GM12874 (cell line): ENCODE results near the gene TAC3.

Experiments used
- TF ChIP-seq, protein P1 (sequence below): IDR thresholded peaks from 2 replicates; pipeline ENCODE4 v1.5.1; 2011; ENCODE audit warnings: low read depth, mild to moderate bottlenecking, control low read depth, low read length, moderate library complexity; ENCODE audit not compliant: insufficient read depth

The TAC3 gene

DNA sequence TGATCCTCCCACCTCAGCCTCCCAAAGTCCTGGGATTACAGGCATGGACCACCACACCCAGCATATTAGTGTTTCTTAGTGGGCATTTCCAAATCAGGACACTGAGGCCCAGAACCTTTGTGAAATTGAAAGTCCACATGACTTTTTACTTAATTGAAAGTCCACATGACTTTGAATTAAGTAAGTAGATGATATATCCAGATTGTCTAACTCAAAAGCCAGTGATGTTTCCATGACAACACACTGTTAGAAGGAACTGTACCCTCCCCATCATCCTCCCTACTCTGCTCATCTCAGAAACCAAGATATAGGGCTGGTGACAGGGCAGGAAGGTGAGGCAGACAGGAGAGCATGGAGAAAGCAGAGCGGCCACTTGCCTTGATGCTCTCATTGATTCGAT is 26.4 kb upstream of the TAC3 start:
- TF ChIP-seq, protein P1, sequence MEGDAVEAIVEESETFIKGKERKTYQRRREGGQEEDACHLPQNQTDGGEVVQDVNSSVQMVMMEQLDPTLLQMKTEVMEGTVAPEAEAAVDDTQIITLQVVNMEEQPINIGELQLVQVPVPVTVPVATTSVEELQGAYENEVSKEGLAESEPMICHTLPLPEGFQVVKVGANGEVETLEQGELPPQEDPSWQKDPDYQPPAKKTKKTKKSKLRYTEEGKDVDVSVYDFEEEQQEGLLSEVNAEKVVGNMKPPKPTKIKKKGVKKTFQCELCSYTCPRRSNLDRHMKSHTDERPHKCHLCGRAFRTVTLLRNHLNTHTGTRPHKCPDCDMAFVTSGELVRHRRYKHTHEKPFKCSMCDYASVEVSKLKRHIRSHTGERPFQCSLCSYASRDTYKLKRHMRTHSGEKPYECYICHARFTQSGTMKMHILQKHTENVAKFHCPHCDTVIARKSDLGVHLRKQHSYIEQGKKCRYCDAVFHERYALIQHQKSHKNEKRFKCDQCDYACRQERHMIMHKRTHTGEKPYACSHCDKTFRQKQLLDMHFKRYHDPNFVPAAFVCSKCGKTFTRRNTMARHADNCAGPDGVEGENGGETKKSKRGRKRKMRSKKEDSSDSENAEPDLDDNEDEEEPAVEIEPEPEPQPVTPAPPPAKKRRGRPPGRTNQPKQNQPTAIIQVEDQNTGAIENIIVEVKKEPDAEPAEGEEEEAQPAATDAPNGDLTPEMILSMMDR = no peak

DNA sequence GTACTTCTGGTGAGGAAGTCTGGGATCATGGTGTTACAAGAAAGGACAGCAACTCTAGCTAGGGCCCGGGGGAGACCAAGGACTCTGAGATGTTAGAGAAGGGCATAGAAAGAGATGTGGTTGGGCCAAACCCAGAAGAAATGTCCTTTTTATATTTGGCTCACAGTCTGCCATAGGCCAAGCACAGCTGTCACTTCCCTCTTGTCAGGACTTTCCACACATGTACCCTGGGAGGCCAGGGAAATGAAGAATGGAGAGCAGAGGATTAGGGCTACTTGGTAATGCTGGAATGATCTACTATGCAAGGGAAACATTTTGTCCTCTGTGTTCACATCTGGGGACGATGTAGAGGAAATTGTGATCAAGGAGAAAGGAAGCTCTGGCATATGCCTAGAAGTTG is 24.4 kb upstream of the TAC3 start:
- TF ChIP-seq, protein P1 = no peak

DNA sequence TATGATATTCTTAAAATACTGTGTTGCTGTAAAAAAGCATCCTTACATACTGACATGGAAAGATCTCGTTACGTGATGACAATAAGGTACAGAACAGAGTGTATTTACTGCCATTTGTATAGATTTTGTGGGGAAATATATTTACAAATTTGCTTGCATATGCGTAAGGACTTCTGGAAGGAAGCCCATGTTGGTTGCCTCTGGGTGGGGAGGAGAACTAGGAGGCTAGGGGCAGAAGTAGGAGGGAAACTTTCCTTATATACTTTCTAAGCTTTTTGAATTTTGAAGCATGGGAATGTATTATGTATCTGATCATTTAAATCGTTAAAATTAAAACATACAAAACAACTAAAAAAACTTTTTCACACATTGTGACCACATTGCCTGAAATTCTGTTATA is 23.9 kb upstream of the TAC3 start:
- TF ChIP-seq, protein P1 = no peak

DNA sequence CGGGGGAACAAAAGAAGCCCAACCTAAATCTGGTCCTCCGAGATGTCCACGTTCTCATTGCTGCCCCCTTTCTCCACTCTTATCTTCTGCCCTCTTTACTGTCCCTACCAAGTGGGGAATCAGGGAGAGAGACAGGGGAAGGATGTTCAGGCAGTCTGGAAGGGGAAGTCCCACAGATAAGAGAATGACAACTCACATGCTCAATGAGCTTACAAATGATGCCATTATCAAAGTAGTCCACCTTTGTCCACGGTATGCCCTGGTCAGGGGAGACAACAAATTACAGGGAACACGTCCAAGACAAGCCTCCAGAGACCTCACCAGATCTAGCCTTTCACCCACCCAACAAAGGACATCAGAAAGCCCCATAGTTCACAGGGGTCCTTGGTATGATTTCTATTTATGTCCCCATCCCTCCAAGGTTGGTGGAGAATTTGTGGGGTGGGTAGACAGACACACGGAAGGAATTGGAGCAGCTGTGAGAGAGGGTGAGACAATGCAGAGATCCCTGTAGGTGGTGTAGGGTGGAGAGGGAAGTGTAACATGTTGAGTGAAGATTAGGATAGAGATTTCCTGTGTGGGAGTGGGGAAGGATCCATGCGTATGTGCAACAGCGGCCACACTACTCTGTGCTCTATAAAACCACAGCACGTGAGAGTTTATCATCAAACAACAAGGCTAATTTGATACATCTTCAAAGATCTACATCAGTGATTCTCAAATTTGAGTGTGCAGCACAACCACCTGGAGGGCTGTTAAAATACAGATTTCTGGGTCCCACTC is 22.9 kb upstream of the TAC3 start:
- TF ChIP-seq, protein P1 = no peak

DNA sequence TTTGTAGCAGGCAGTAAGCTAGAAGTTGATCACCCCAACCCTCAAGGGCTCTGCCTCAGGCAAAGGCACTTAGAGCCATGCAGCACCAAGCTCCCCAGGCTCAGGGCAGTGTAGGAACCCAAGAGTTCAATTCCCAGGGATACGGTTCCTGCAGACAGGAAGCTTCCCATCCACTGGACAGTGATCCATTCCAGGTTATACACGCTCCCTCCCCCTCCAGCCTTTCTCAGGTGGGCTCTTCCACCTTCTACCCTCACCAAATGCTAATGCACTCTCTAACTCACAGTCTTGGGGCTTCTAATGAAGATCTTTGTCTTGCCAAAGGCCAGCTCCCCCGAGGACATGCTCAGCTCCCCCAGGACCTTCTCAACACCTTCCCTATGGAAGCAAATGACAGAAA is 20.9 kb upstream of the TAC3 start:
- TF ChIP-seq, protein P1 = no peak

DNA sequence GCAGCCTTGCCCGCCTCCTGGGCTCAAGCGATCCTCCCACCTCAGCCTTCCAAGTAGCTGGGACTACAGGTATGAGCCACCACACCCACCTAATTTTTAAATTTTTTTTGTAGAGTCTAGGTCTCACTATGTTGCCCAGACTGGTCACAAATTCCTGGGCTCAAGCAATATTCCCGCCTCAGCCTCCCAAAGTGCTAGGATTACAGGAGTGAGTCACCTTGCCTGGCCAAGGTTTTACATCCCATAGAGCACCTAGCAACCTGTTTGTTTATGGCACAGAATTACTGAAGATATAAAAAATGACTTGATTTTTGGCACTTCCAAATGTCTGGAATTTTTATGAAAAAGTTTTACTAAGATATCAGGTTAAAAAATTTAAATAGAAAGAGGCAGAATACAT is 17.1 kb upstream of the TAC3 start:
- TF ChIP-seq, protein P1 = no peak

DNA sequence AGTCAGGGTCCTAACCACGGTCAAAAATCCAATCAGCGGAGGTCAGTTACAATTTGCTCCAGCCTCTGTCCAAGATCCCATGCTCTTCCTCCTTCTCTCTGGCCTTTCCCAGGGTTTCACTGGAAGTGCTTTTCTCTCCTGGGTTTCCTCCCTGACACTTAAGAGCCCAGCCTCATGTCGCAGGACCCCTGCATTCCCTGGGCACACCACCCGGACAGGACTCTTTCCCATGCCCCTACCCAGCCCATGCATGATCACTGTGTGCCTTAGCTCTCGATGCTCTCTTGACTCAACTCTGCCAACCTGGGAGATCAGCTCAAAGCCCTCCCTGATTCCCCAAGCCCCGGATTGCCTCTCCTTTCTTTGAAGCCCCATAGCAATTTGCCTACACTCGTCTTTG is 15.5 kb upstream of the TAC3 start:
- TF ChIP-seq, protein P1 = no peak
